ENCODE results near the gene MRPL57.
A peak's percentile ranks its signal among the peaks of the same experiment; 100 is the strongest.
"Not testable (repeated sequence)": the region's sequence is repeated elsewhere in the genome, so short reads cannot be mapped to it uniquely, and the experiment has no call there.

The MRPL57 gene

DNA sequence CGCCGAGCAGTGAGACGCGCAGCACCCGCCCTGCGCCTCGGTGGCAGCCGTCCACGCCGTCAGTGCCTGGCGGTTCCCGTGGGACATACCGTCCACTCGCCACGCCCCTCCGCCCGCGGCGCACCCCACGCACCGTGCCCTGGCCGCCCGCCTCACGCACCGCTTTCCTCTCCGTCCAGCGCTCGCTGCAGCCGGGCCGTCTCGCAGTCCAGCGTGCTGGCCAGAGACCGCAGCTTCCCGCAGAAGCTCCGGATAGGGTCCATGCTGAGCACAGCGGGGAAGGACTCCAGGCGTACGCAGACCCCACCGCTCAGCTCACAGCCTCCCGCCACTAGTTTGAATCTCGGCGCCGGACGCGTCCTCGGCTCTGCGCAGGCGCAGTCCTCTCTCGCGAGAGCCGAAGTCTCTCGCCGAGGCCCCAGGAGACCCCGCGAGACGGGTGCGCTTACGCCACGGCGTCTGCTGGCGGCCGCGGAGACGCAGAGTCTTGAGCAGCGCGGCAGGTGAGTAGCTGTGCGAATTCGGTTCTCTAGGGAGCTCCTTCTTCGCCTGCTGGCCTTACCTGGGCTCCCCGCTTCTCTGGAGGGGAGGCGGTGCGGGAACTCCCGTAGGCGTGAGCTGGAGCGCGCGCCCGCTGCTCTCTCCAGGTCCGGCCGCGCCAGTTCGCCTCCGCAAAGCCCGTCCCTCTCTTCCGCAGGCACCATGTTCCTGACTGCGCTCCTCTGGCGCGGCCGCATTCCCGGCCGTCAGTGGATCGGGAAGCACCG, at the start of gene MRPL57, which contains the start of gene SKA3:
Gene MRPL57, plus strand, starts transcription at position 444 of the 767 bp plus-strand sequence. Its CDS starts 259 bp downstream, at position 703.
Gene SKA3, minus strand, starts transcription at position 338 of the 767 bp plus-strand sequence. Its CDS starts 75 bp downstream, at position 263.
- peak; percentile 93 for DNase-seq

DNA sequence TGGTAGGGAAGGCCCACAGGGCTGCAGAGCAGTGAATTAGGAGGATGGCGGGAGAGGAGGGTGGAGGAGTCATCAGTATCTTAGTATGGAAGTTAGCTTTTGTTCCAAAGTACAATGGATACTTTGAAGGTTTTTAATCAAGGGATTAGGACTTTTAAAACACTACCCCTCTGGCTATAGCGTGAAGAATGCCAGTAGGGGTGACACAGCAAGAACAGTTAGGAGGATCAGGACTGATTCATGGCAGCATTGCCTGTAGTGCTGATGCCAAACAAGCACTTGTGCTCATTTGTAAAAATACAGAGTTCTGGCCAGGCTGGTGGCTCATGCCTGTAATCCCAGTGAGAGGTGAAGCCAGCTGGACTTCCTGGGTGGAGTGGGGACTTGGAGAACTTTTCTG, 46.3 kb upstream of the MRPL57 start:
- DNase-seq, result no peak

DNA sequence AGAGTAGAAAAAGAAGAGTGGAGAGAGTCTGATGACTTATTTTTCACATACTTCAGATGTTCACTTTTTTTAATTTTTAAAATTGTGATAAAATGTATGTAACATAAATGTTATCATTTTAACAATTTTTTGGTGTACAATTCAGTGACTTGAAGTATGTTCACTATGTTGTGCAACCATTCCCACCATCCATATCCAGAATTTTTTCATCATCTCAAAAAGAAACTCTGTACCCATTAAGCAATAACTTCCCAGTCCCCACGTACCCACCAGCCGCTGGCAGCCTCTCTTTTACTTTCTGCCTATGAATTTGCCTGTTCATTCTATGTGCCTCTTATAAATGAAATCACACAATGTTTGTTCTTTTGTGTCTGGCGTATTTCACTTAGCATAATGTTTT, 43.4 kb upstream of the MRPL57 start:
- DNase-seq, result no peak

DNA sequence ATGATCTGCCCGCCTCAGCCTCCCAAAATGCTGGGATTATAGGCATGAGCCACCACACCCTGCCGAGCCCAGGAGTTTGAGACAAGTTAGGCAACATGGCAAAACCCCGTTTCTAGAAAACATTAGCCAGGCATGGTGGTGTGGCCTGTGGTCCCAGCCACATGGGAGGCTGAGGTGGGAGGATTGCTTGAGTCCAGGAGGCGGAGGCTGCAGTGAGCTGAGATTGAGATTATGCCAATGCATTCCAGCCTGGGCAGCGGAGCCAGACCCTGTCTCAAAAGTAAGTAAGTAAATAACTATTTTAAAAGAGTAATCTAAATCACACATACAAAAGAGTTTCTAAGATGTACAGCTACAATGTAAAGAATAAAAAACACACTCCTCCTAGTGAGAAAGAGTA, 42.0 kb upstream of the MRPL57 start:
- DNase-seq, result no peak

DNA sequence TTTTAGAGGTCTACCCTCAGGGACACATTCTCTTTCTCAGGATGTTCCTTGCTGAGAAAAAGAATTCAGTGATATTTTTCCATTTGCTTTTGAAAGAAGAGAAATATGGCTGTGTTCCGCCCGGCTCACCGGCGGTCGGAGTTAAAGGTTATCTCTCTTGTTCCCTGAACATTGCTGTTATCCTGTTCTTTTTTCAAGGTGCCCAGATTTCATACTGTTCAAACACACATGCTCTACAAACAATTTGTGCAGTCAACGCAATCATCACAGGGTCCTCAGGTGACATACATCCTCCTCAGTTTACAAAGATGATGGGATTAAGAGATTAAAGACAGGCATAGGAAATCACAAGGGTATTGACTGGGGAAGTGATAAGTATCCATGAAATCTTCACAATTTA, 40.6 kb upstream of the MRPL57 start:
- DNase-seq, result not testable (repeated sequence)

DNA sequence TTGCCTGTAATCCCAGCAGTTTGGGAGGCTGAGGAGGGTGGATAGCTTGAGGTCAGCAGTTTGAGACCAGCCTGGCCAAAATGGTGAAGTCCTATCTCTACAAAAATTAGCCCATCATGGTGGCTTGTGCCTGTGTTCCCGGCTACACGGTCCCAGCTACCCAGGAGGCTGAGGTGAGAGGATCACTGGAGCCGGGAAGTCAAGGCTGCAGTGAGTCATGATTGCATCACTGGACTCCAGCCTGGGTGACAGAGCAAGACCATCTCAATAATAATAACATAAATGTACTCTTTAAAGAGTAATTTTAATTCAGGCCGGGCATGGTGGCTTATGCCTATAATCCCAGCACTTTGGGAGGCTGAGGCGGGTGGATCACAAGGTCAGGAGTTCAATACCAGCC, 38.8 kb upstream of the MRPL57 start:
- peak; percentile 59 for DNase-seq

DNA sequence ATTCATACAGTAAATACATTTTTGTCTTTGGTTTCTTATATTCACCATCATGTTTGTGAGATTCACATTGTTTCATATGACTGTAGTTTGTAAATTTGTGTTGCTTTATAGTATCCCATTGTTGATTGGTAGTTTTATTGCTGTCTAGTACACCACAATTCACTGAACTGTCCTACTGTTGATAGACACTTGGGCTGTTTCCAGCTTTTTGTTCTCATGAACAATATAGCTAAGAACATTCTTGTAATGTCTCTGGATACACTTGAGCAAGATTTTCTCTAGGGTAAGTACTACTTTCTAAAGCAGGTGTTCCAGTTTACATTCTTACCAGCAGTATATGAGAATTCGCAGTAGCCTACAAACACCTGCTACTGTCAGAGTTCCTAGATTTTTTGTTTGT, 37.9 kb upstream of the MRPL57 start:
- DNase-seq, result peak; percentile 12

DNA sequence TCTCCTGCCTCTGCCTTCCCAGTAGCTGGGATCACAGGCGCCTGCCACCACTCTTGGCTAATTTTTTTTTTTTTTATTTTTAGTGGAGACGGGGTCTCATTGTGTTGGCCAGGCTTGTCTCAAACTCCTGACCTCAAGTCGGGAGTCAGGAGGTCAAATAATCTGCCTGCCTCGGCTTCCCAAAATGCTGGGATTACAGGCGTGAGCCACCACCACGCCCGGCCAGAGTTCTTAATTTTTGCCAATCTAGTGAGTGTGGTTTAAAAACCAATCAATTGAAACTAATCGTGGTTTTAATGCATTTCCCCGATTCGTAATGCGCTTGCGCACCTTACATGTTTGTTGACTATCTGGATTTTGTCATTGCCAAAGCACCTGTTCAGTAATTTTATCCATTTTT, 37.1 kb upstream of the MRPL57 start:
- DNase-seq, result no peak

DNA sequence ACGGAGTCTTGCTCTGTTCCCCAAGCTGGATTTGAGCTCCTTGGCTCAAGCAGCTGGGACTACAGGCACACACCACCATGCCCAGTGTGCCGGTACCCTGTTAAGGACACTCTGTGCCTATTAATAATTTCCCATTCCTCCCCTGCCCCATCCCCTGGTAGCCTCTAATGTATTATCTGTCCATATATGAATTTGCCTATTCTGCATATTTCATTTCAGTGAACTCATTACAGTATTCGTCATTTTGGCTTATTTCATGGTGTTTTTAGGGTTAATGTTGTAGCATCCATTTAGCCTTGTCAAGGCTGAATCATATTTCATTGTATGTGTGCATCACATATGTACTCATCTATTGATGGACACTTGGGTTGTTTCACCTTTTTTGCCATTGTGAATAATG, 33.7 kb upstream of the MRPL57 start:
- DNase-seq, result no peak

DNA sequence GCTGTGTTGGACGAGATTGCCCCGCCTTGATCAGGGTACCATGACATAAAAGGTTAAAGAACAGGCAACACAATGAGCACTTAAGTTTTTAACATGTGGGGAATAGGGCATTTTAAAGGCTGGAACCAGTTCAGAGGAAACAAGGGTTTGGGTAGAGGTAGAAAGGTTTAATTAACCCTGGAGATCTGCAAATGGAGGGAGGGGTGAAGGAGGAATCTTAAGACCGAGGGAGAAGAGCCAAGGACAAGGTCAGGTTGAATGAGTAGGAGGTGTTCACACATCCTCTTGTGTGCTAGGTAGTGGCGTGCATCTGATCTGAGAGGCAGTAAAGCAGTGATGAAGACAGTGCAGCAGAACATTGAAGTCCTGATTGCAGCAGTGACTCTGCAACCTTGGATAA, 28.6 kb upstream of the MRPL57 start:
- no peak for DNase-seq

DNA sequence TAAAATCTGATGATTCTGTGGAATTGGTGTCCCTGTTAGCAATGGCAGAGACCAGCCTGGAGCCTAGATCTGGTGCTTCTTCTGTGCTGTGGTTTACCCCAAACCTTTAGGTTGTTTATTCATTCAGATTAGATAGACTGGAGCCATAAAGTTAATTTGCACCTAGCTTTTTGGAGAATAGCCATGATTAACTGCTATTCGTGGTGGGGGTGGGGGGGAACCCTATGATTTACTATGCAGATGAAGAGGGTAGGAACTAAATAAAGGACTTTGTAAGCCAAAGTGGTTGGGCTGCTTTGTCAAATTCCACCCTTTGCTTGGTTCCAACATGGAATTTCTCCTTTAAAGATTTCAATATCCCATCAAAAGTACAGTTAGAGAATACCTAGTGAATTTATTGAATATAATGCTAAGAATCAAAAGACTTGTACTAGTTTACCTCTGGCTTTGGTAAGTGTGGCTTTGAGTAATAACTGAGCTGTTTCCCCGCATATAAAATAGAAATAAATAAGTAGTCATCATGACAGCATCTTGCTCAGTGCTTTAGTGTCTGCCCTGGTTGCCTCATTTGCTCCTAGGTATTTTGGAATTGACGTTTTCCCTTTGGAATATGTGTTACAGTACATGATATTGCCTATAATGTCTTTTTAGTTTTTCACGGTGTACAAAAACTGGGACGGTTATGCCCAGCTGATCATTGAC, 27.8 kb upstream of the MRPL57 start:
- DNase-seq, result no peak

DNA sequence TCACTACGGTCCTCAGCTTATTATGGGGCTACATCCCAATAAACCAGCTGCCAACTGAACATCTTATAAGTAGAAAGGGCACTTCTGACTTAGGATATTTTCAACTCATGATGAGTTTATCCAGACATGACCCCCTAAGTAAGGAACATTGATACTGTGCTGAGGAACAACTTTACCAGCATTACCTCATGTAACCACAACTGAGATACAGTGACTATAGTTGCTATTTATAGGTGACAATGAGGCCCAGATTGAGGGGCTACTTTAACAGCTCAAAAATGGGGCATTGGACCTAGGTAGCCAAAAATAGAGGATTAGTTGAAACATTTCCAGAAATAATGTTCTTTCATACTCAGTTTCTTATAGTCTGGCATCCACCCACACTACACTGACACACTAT, 26.9 kb upstream of the MRPL57 start:
- peak; percentile 17 for DNase-seq

DNA sequence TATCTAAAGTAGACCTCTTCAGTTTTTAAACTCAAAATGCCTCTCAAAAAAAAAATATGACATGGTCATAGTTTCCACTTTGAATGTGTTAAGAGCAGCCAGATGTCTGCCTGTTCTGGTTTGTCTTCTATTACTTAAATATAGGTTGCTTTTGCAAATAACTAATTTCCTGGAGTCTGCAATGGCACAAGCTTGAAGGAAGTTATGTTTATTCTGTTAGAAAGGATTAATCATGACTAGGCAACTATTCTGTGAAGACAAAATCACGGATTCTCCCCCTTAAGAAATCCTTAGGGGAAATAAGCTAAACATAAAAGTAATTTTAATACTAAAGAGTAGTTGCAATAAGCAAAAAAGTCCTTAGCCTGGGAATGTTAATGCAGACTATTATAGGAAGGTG, 26.4 kb upstream of the MRPL57 start:
- DNase-seq, result no peak

DNA sequence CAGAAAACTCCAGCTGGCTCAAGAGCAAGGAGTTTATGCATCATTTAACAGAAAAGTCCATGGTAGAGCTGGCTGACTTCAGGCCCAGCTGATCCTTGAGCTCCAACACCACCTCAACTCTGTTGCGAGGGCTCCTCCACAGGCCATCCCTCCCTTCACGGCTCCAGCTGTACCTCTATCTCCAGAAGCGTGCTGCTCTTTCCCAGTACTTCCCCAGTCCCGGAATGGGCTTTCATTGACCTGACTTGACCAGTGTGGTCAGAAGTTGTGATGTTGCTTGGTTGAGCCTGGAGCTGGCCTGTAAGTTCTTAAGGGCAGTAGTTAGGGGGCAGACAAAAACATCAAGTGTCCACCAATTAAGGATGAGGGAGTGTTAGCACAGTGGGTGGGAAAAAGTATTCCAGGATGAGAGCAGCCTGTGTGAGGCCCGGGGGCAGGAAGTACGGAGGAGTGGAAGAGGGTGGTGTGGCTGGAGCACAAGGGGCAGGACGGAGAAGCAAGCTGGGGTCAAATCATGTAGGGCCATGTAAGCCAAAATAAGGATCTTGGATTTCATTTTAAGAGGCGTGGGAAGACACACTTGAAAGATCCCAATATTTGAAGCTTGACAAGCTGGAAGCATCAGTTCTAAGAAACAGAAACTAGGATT, 24.1 kb upstream of the MRPL57 start:
- no peak for DNase-seq

DNA sequence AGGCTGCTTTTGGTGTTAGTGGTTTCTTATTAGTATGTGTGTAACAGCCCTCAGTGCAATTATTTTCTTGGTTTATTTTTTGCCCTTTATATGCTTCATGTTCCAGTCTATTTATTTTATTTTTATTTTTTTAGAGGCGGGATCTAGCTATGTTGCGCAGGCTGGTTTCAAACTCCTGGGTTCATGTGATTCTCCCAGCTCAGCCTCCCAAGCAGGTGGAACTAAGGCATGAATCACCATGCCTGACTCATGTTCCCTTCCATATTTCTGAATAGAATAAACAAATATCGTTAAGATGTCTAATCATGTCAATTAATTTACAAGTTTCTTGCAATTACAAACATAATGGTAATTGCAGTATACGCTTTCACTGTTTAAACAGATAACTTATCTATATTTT, 11.8 kb upstream of the MRPL57 start:
- DNase-seq, result no peak

DNA sequence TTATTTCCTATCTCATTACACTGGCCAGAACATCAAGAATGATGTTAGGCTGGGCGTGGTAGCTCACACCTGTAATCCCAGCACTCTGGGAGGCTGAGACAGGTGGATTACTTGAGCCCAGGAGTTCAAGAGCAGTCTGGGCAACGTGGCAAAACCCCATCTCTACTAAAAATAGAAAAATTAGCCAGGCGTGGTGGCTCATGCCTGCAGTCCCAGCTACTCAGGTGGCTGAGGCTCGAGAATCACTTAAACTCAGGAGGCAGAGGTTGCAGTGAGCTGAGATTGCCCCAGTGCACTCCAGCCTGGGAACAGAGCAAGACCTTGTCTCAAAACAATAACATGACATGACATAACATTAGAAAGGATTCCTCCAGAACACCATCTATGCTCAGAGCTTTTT, 10.9 kb upstream of the MRPL57 start:
- not testable (repeated sequence) for DNase-seq

DNA sequence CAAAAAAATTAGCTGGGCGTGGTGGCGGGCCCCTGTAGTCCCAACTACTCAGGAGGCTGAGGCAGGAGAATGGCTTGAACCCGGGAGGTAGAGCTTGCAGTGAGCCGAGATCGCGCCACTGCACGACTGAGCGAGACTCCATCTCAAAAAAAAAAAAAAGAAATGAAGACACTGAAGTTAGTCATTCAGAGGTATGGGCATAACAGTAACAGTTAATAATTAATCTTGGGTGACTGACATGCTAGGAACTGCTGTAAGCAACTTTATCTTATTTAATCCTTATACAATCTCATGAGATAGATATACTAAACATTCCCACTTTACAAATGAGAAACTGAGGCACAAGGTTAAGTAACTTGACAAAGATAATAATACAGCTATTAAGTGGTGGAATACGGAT, 5.0 kb upstream of the MRPL57 start:
- DNase-seq, result no peak

DNA sequence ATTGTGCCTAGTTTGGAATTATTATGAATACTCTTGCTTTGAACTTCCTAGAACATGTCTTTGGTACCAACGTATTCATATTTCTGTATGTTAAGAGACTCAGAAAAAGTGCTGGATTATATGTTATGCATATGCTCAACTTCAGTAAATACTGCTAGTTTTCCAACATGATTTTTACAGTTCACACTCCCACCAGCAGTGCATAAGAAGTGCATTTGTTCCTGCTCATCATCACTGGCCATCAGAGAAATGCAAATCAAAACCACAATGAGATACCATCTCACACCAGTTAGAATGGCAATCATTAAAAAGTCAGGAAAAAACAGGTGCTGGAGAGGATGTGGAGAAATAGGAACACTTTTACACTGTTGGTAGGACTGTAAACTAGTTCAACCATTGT, 2.7 kb upstream of the MRPL57 start:
- DNase-seq, result not testable (repeated sequence)

DNA sequence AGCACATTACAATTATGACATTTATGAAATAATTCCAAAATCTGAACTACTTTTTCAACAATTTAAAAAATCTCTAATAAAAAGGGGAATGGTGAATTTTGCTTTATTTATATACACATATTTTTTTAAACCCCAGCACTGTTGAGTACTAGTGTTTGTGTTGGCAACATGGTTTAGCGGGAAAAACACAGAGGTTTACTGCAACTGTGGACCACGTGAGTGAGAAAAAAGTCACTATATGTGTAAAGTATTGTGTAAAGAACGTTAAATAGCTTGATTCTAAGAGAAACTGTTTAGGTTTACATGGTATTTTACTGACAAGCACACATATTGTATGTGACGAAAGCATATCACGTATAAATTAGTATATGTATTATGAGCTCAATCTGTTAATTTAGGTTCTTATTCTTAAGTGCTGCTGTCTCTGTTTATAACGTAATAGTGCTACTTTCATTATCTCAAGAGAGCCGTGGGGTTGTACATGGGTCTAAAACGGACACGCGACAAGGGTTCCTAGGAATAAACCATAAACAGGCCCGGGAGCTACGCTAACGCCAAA, 723 bp upstream of the MRPL57 start:
- peak; percentile 33 for DNase-seq

DNA sequence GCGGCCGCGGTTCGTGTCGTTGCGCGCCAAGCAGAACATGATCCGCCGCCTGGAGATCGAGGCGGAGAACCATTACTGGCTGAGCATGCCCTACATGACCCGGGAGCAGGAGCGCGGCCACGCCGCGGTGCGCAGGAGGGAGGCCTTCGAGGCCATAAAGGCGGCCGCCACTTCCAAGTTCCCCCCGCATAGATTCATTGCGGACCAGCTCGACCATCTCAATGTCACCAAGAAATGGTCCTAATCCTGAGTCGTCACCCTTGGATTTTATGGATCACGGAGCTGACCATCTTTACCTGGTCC, 475 bp downstream of the MRPL57 start:
- no peak for DNase-seq

DNA sequence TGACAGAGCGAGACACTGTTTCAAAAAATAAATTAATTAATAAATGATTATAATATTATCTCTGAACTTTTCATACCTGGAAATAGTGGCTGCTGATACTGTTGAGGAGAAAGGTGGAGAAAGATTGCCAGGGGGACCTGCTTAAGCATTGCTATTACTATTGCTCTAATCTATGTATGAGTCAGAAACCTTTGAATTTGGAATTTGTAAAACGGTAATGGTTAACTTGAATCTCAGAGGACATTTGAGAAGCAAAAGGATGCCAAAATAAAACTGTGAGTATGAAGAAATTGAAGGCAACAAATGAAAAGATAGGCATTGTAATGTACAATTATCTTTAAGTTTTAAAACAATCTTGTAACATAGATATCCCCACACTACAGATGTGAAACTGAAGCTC, 5.2 kb downstream of the MRPL57 start:
- DNase-seq, result no peak

DNA sequence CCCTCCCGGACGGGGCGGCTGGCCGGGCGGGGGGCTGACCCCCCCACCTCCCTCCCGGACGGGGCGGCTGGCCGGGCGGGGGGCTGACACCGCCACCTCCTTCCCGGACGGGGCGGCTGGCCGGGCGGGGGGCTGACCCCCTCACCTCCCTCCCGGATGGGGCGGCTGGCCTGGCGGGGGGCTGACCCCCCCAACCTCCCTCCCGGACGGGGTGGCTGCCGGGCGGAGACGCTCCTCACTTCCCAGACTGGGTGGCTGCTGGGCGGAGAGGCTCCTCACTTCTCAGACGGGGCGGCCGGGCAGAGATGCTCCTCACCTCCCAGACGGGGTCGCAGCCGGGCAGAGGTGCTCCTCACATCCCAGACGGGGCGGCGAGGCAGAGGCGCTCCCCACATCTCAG, 10.0 kb downstream of the MRPL57 start:
- DNase-seq, result not testable (repeated sequence)

DNA sequence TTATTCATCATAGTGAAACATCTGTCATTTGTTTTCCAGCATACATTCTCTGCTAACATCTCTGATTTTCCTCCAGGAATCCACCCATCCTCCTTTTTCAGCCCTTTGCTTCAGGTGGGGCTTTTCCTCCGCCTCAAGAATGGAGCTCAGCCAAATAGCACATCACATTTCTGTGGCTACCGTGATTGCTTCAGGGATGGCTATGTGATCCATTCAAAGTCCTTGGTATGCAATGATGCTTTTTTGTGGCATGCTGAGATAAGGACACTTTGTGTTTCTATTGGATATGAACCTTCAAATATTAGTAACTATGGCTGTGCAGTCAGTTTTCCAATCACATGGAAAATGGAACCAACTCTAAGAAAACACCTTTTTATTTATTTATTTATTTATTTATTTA, 18.3 kb downstream of the MRPL57 start:
- peak; percentile 20 for DNase-seq
